GM19372 (cell line): ENCODE results near the gene RNF19B.
A peak's percentile ranks its signal among the peaks of the same experiment; 100 is the strongest.

Experiments
- ATAC-seq: cut with Tn5 transposase; IDR thresholded peaks from one replicate; pipeline ENCODE4 v1.9.1; 2021; ENCODE audit warnings: mild to moderate bottlenecking, low read depth, moderate library complexity; ENCODE audit not compliant: unreplicated experiment

RNF19B gene

DNA sequence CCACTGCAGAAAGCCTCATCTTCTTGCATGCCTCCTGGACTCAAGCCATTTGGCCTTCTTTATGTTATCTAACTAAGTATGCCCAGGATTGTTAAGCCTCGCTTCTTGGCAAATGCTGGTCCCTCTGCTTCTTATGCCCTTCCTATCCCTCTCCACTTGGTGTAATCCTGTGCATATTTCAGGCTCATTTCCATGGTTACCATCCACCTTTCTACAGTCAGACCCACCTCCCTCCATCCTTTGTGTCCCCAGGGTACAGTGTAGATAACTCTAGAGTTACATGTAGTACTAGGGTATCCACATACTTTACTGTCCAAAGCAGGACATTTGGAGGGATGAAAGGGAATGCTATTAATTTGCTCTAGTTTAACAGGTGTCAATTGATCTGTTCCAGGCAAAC lies 6.5 kb upstream of the RNF19B start:
- ATAC-seq, result no peak

DNA sequence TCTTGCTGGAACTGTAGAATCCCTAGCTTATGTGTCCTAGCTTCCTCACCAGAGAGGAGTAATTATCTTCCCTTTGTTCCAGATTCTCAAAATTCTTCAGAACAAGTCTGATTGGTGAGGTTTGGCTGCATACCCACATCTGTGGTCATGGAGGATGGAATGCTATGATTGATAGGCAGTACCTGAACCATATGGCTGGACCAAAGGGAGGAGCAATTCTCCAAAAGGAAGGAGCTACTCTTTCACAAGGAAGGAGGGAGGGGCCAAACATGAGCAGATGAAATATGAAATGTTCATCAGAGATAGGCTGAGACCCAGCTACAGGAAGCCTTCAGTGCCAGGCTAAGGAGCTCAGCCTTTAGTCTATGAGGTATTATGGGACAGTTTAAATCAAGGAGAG lies 5.0 kb upstream of the RNF19B start:
- no peak for ATAC-seq

DNA sequence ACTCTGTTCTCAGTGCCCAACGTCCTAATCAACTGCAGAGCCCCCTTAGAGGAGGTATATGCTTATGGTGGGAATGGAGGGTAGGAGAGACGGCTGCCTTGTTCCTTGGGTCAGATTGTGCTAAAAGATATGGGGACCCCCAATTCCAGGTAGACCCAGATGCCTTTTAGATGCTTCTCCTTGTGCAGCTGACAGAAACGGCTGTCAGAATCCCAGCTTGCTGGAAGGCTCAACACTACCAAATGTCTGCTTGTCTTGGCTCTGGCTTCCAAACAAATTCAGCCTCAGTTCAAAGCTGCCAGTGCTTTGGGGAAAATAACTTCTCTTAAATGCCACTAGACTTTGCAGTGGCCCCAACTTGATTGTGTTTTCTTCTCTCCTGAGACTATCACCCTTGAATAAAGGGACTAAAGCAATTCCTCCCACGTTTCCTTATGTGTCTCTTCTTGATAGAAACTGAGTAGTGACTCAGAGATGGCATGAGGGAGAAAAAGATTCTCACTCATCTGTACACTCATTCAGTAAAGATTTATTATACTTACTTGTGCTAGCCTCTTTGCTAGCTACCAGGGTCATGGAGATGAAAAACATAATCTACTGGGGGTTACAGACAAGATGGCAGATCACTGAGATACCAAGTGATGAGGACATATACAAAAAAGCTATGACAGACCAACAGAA lies 3.4 kb upstream of the RNF19B start:
- no peak for ATAC-seq

DNA sequence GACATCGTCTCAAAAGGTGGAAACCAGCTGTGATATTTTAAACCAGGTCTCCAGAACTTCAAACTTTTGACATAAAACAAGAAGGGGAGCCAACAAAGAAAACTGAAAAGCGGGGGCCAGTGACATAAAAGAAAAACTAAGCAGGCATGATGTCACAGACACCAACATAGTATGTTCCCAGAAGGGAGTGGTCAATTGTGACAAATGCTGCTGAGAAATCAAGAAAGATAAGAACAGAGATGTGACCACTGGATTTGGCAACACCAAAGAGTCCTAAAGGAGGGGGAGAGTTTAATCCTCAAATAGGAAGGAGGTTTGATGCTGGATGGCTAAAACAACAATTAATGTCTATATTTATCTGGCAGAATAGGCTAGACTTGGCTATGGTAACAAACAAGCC lies 2.3 kb upstream of the RNF19B start:
- ATAC-seq, result no peak

DNA sequence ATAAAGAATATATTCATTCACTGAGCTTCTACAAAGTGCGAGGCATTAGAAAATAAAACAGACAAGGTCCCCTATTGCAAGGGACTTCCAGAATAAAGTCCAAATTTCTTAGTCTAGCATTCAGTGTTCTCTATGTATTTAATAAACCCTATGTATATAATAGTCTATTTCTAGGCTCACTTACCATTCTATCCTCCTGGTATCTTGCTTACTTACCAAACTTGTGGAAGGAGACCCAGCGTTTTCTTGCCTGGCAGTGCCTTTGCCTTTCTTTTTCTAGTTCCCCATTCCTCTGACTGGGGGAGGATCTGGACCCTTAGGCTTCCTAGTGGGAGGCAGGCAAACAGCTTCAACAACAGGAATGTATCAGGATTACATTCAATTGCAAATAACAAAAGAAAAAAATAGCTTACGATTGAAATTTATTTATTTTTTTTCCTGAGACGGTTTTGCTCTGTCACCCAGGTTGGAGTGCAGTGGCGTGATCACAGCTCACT lies 690 bp upstream of the RNF19B start:
- ATAC-seq, result no peak

DNA sequence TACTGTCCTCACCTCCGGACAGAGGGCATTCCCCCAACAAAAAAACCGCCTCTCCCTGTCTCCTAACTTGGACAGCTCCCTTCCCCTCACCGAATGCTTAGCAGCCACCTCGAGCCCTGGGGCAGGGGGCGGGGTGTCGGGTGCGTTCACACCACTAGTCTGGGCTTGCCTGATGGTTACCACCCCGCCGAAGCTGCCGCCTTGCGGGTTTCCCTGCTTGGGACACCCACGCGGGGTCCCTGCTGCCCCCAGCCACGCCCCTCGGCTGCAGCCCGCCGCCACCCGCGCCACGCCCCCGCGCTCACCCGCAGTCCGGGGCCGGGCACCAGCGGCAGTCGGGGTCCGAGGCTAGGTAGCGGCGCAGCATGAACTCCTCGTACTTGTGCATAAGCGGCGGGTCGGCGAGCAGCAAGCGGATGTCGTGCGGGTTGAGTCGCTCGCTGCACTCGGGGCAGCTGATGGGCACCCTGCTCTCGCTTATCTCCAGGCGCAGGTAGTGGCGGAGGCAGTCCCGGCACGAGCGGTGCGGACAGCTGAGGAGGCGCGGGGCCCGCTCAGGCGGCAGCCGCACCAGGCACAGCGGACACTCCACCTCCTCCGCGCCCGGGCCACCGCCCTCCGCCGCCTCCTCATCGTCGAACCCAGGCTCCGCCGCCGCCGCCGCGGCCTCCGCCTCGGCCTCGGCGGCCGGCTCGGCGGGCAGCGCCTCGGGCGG lies 706 bp downstream of the RNF19B start:
- peak; percentile 22 for ATAC-seq

DNA sequence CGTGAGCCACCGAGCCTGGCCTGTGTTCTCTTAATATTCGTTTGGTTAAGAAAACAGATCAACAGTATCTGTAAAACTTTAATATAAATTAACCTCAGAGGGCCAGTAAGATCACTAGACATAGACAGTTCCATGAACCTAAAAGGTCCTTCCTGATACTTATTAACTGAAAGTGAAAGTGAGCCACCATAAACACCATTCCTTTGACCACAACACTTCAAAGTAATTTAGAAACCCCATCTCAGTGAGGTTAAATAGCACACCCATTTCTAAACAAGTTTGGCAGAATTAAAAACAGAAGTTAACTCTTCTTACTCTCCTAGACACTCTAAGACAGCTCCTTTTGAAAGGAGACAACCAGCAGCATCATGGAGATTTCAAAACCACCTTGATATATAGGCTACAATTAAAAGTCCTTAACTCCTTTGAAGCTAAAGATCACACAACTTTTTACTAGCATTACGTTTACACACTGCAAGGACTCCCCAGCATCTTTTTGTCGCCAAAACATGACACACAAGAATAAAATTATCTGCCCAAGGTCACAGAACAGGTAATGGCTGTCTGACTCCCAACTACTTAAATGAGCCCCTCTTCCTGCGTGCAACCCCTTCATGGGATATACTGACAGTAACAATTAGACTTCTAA lies 2.2 kb downstream of the RNF19B start:
- no peak for ATAC-seq

DNA sequence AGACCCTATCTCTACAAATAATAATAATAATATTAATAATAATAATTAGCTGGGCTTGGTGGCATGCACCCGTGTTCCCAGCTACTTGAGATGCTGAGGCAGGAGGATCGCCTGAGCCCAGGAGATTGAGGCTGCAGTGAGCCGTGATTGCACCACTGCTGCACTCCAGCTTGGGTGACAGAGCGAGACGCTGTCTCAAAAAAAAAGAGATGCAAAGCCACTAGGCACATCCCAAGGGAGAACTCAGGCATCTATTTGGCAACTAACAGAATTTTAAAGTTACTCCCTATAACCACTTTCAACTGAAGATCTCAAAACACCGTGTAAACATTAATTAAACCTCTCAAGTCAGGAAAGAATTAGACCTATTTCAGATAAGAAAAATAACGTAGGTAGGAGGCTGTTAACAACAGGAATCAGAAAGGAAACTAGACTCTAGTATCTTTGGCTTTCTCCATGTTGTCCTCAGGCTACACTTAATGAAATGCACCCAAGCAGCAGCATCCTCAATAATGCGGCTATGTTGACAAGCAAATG lies 3.7 kb downstream of the RNF19B start:
- no peak for ATAC-seq

DNA sequence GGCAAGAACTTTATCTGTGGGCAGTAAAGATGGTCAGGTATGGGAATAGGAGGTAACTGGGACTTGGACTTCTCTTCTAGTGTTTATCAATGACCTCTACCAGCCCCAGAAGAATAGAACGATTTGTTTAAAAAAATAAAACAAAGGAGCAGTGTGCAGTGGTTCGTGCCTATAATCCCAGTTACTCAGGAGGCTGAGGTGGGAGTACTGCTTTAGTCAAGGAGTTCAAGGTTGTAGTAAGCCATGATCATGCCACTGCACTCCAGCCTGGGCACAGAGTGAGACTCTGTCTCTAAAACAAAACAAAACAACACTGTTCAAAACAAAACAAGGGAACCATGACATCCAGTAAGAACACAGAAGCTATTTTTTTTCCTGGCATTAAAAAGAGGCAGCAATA lies 4.3 kb downstream of the RNF19B start:
- ATAC-seq, result no peak

DNA sequence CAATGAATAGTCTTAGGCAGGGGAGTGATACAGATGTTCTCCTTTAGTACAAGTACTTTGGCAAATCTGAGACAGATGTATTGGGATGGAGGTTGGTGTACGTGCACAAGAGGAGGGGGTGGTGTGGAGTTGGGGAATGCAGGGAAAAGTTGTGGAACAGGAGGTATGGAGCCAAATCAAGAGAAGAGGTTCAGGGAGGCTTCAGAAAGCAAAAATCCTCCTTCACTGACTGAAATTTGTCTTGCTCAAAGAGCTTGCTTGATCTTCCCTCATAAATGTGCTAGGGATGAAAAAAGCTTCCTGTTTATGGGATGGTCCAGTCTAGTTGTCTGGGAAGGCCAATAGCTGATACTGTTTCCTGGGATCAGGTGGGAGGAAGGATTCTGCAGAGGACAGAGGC lies 5.8 kb downstream of the RNF19B start:
- no peak for ATAC-seq

DNA sequence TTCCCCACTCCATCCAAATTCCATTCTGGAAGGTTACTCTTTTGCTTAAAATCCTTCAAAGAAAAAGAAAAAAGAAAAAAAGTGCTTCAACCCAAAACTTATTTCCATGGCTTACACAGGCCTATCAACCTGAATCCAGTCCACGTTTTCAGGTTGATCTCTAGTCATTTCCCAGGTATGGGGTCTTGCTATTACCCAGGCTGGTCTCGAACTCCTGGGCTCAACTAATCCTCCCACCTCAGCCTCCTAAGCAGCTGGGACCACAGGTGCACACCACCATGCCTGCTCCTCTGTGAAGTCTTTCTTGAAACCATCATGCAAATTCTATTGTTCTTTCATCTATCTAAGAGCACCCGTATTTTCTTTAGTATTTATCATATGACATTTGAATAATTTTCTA lies 7.6 kb downstream of the RNF19B start:
- no peak for ATAC-seq

DNA sequence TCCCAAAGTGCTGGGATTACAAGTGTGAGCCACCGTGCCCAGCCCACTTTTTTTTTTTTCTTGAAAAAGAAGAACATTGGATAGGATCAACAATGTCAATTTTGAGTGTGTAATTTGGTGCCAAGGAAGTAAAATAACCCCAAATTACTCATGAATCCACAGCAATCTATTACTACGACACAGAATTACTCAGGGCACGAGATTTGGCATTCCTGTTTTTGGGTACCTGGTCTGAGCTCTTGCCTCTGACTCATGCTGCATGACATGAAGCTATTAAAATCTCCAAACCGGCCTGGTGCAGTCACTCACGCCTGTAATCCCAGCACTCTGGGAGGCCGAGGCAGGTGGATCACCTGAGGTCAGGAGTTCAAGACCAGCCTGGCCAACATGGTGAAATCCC lies 10.4 kb downstream of the RNF19B start:
- no peak for ATAC-seq

DNA sequence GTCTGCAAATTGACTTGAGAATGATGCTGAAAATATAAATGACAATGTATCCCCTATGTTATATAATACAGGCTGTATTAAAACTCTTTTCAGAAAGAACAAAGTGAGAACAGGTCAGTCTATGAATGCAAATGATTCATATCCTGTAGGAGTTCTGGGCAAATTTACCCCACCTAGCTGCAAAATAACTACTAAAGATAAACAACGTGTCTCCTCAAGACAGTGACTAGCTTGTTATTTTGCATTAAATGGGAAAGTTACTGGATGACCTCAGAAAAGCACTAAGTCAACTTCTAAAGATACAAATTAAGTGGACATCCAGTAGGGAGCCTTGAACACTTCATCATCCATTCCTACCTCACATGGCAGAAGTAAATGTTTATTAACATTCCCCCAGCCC lies 11.1 kb downstream of the RNF19B start:
- ATAC-seq, result no peak

DNA sequence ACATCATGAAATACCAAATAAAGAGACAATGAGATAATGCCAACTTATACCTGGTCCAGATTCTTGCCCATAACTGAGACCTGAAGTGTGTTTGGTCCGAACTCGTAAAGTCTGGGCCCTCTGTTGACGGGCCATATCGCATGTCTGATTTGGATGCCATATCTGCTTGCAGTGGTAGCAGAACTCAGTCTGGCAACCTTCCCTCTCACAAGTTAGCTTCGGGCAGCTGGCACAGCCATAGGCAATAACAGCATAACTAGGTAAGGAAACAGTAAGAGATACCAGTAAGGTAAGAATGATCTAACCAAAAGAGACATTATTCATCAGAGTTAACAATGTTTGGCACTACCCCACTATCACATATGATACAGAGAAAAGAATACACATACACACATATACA lies 15.1 kb downstream of the RNF19B start:
- ATAC-seq, result no peak

DNA sequence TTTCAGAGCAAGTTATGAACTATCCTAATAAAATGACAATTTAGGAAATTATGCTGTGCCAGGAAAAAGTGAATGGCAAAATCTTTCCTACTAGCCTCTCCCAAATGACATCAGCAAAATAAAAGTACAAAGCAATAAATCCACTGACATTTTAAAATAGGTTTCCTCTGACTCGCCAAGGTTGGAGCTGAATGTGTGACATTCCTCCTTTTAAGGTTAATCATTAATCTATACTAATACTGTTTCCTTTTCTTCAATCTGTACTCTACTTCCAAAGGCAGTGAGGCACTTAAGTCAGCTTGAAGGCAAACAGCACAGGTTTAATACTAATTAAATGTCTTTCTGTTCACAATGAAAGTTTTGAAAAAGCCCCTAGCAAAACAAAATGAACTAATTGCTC lies 15.7 kb downstream of the RNF19B start:
- ATAC-seq, result no peak

DNA sequence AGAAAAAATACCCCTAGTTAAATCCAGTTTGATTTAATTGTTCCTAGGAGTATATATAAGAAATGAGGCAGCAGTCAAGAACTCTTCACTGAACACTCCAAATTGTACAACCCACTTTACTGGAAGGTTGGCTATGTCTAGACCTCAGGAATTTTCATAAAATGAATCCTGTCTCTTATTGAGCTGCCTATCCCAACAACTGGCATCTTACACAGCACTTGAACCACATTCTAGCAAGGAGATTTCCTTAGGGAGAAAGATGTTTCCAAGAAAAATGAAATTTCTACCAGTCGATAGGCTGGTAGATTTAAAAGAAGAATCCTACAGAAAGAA lies 16.3 kb downstream of the RNF19B start:
- ATAC-seq, result no peak

DNA sequence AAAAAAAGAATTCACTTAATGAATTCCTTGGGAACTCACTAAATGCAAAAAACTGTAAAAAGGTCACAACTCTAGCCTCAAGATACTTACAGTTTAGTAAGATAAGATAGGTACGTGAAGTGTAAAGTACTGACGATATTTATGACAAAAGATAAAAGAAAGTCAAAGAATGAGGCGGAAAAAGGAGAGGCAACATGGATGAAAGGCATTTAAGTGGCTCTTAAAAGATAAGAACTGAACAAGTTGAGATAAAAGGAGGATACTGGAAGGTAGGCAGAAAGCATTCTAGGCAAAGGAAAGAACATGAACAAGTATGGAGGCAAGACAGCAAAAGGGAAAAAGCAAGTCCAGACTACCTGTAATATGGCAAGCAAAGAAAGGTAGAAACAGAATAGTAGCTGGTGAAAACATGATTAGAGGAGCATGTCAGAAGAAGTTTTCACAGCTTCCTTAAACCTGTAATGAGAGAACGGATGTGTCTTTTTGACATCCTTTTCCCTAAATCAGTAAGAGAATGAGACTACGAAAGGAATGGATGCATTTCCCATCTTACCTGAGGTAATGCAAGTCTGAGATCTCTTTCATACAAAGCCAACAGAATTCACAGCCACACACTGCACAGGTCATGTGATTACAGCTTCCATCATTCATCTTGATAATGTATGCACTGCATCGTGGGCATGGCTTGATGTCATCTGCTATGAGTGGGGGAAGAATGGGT lies 16.8 kb downstream of the RNF19B start:
- ATAC-seq, result no peak

DNA sequence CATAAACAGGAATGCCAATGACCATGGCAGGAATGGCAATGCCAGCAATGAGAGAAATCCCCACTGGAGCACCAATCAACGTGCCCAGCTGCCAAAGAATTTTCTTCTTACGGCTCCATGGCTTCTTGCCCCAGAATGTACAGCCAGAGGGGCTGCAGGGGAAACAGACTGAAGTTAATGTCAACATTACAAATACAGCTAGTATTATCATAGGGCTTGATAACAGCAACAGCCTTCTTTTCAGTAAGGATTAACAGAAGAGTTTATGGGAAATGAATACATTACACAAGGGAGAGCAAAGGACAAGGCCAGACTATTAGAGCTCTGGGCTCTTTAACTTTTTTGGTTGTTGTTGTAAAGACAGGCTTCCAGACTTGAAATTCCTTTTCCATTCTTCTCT lies 18.2 kb downstream of the RNF19B start:
- ATAC-seq, result no peak

DNA sequence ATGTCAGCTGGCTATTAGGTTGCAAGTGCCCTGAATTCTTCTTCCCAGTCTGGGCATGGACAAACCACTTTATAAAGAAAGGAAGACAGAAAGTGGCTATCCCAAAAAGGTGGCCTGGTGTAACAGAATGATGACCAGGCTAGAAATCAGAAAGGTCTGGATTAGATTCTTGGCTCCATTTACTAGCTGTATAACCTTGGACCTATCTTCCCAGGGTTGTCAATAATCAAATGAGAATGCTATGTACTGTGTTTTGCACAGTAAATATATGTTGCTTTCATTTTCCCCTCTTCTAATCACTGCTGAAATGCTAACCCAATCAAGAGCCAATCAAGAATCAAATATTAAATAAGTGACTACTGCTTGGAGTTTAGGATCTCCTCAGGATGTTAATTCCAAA lies 20.4 kb downstream of the RNF19B start:
- no peak for ATAC-seq

DNA sequence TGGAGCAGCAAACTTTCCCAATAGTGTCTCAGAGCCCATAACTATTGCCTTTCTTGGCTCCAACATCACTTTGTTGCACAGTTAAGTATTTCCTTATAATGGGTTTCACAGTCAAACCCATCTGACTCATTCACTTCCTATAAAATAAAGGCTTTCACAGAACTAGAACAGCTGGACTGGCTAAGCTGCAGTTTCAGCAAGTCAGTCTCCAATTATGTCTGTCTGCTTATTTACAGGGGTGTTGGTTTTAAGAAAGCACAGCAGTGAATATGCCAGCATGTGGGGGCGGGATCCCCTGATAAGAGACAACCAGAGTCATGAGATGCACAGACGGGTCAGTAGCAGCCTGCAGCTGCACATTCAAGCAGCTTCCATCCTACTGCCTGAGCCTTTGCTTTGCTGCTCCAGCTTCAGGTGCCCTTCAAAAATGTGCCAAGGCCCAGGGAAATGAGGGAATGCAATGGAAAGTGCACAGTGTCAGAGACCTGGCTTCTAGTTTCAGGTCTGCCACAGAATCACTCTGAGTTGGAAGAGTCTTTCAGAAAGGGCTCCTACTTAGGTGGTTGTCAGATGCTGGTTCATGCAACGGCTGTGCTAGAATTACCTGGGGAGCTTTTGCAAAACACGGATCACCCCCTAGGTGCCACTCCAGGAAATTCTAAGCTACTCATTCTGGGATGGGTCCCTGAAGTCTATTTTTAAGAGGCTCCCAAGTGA lies 24.8 kb downstream of the RNF19B start:
- ATAC-seq, result no peak
